Esophagus muscularis mucosa (tissue), 4 donors: Measurements from ENCODE around the gene PKD2L2. TPM values are rescaled to one million over a fixed set of nuclear protein-coding genes. Genes with fewer than 3 reads are reported as not detected.
A peak's percentile ranks its signal among the peaks of the same experiment; 100 is the strongest.

Experiments
- DNase-seq: peaks from one replicate; pipeline ENCODE4 v3.0.0-alpha.2; 2017; ENCODE audit errors: extremely low spot score
- H3K27ac ChIP-seq, 4 donors: fragments of 200-600 bp; sonication (generic); replicated peaks in 1 of 4; 1 replicate in 3 of 4; 2 replicates in 1 of 4; pipeline ENCODE4 v1.5.1; 2016 to 2019; ENCODE audit warnings: mild to moderate bottlenecking in 1 of 4
- H3K27me3 ChIP-seq, 4 donors: fragments of 200-600 bp; sonication (generic); one replicate each; pipeline versions ENCODE4 v1.5.1 to v1.6.0; 2016 to 2019
- H3K36me3 ChIP-seq, 4 donors: fragments of 200-600 bp; sonication (generic); one replicate each; pipeline ENCODE4 v1.5.1; 2016 to 2019
- H3K4me1 ChIP-seq, 4 donors: fragments of 200-600 bp; sonication (generic); one replicate each; pipeline ENCODE4 v1.5.1; 2016 to 2019
- H3K4me3 ChIP-seq, 4 donors: fragments of 200-600 bp; sonication (generic); 1 replicate in 2 of 4; 2 replicates in 2 of 4; pipeline ENCODE4 v1.5.1; 2016 to 2019; ENCODE audit warnings: mild to moderate bottlenecking in 4 of 4, moderate library complexity in 1 of 4
- H3K9me3 ChIP-seq, 4 donors: fragments of 200-600 bp; sonication (generic); 1 replicate in 3 of 4; 2 replicates in 1 of 4; pipeline ENCODE4 v1.5.1; 2016 to 2019
- CTCF ChIP-seq, 3 experiments: fragments of 200-600 bp in 2 of 3; fragments of 450-650 bp in 1 of 3; sonication (generic) in 2 of 3; IDR thresholded peaks; one replicate each; pipeline ENCODE4 v1.5.1; 2017 to 2019; ENCODE audit warnings: antibody characterized with exemption in 3 of 3, mild to moderate bottlenecking in 2 of 3, moderate library complexity in 1 of 3
- EP300 ChIP-seq: sonication (generic); formaldehyde crosslinking; IDR thresholded peaks from one replicate; pipeline ENCODE4 v1.6.1; 2017; ENCODE audit warnings: antibody characterized with exemption
- POLR2A ChIP-seq: fragments of 450-650 bp; IDR thresholded peaks from one replicate; pipeline ENCODE4 v1.6.1; 2017; ENCODE audit warnings: antibody characterized with exemption, moderate library complexity, mild to moderate bottlenecking, low read depth
- POLR2AphosphoS5 ChIP-seq, 2 donors: sonication (generic); formaldehyde crosslinking; IDR thresholded peaks; one replicate each; pipeline ENCODE4 v1.6.1; 2017; ENCODE audit warnings: antibody characterized with exemption in 2 of 2
- WGBS: methylation state at CpG from one replicate; pipeline ENCODE4 v1.1.5; 2018; 5-methylcytosine and 5-hydroxymethylcytosine counted together
- intact Hi-C: fragments of 100-400 bp; cut with DNase I; formaldehyde crosslinking; loops from one replicate; pipeline ENCODE4 v1.15.1; 2023
- total RNA-seq, 4 donors: library from RNA; depleted of rRNA; stranded (reverse); fragments of >200 nt; gene quantifications; one replicate each; pipeline versions ENCODE4 v1.1.0 to v1.2.1, GENCODE V29; 2016

Gene PKD2L2
- total RNA-seq, 4 donors from 2014 or later: 0.39 TPM; not detected in 3

DNA sequence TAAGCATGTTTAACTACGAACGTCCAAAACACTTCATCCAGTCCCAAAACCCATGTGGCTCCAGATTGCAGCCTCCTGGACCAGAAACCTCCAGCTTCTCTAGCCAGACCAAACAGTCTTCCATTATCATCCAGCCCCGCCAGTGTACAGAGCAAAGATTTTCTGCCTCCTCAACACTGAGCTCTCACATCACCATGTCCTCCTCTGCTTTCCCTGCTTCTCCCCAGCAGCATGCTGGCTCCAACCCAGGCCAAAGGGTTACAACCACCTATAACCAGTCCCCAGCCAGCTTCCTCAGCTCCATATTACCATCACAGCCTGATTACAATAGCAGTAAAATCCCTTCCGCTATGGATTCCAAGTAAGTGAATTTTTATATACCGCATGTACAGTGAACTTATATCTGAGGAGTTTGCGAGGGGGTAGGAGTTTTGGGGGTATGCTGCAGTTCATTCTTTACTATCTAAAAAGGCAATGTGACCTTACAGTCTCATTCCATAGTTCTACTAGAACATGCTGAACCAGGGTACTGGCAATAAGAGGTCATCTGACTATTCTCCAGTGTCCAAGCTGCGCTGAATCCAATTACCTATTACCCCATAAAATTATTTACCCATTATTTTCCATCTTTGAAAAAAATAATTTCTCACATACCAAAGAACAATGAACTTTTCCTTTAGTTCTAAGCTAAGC is 18.5 kb upstream of the PKD2L2 start:
- 96% methylated on average over 7 of the region's 7 CpGs for WGBS
- no peak for TF ChIP-seq POLR2A
- no peak for TF ChIP-seq CTCF (IDR thresholded peaks at IDR 0.05)
- no peak for TF ChIP-seq POLR2AphosphoS5 (IDR thresholded peaks at IDR 0.05)
- TF ChIP-seq EP300: no peak
- no peak overlapping the region for H3K27ac ChIP-seq
- no peaks in the 10 kb centered on the region for H3K9me3 ChIP-seq
- intact Hi-C loops: no loop called here
- H3K36me3 ChIP-seq: no peaks in the 10 kb centered on the region
- H3K4me1 ChIP-seq: no peaks in the 10 kb centered on the region
- no peak overlapping the region for H3K4me3 ChIP-seq
- no peak for DNase-seq
- H3K27me3 ChIP-seq: no peaks in the 10 kb centered on the region

- TF ChIP-seq POLR2A: no peak
- TF ChIP-seq POLR2AphosphoS5 (IDR thresholded peaks at IDR 0.05): no peak
- TF ChIP-seq EP300: no peak
- no peak for TF ChIP-seq CTCF (IDR thresholded peaks at IDR 0.05)
- Histone ChIP-seq H3K27ac (no peak overlapping the region), H3K36me3 (no peaks in the 10 kb centered on the region), H3K27me3 (no peaks in the 10 kb centered on the region), H3K4me1 (no peaks in the 10 kb centered on the region), H3K9me3 (no peaks in the 10 kb centered on the region), H3K4me3 (no peak overlapping the region)
- intact Hi-C loops: no loop called here
- DNase-seq: no peak
- 93% methylated on average over 3 of the region's 3 CpGs for WGBS
Measured at GRCh38 chr5:137871571-137871970, 17.7 kb upstream of the PKD2L2 start.

GRCh38 chr5:137872466-137872865 is 16.8 kb upstream of the PKD2L2 start:
- intact Hi-C loops: no loop called here
- 75% methylated on average over 3 of the region's 3 CpGs for WGBS
- TF ChIP-seq EP300 (no peak), POLR2AphosphoS5 (IDR thresholded peaks at IDR 0.05) (no peak), CTCF (IDR thresholded peaks at IDR 0.05) (no peak), POLR2A (no peak)

GRCh38 chr5:137876101-137876500 is 13.2 kb upstream of the PKD2L2 start:
- peaks cover 0 to 14% (median 4%) of the 10 kb centered on the region in 4 donors for H3K4me1 ChIP-seq
- no peak for DNase-seq
- no peaks in the 10 kb centered on the region for H3K27me3 ChIP-seq
- no peak overlapping the region for H3K4me3 ChIP-seq
- H3K9me3 ChIP-seq: no peaks in the 10 kb centered on the region
- intact Hi-C loops: no loop called here
- H3K36me3 ChIP-seq: no peaks in the 10 kb centered on the region
- TF ChIP-seq CTCF (IDR thresholded peaks at IDR 0.05) (no peak), POLR2AphosphoS5 (IDR thresholded peaks at IDR 0.05) (no peak), EP300 (no peak), POLR2A (no peak)
- no peak overlapping the region for H3K27ac ChIP-seq

More at GRCh38 chr5:137872466-137872865, 16.8 kb upstream of the PKD2L2 start:
- no peak overlapping the region for H3K4me3 ChIP-seq
- no peaks in the 10 kb centered on the region for H3K36me3 ChIP-seq
- H3K27me3 ChIP-seq: no peaks in the 10 kb centered on the region
- no peak for DNase-seq
- H3K9me3 ChIP-seq: no peaks in the 10 kb centered on the region
- H3K4me1 ChIP-seq: no peaks in the 10 kb centered on the region
- no peak overlapping the region for H3K27ac ChIP-seq

- peak overlapping the region in 3 of 4 donors; percentile 17 to 21 (median 19) for H3K4me3 ChIP-seq
- TF ChIP-seq EP300 (peak; percentile 43), POLR2A (no peak), POLR2AphosphoS5 (IDR thresholded peaks at IDR 0.05) (peak in 1 of 2 donors; percentile 69)
- no peaks in the 10 kb centered on the region for H3K9me3 ChIP-seq
- intact Hi-C loops: no loop called here
- DNase-seq: no peak
- 56% methylated on average over 1 of the region's 1 CpG for WGBS
- no peaks in the 10 kb centered on the region for H3K27me3 ChIP-seq
- peaks cover 0 to 14% (median 4%) of the 10 kb centered on the region in 4 donors for H3K4me1 ChIP-seq
- peak overlapping the region; percentile 62 to 70 (median 65) for H3K27ac ChIP-seq
- peaks cover 0 to 3% (median 0%) of the 10 kb centered on the region in 4 donors for H3K36me3 ChIP-seq
Measured at GRCh38 chr5:137880313-137880712, 8.9 kb upstream of the PKD2L2 start.
